Renal pelvis (tissue), 12 donors: ENCODE measurements around the gene SLC6A5. TPM values are rescaled to one million over a fixed set of nuclear protein-coding genes. Genes with fewer than 3 reads are reported as not detected.
A peak's percentile ranks its signal among the peaks of the same experiment; 100 is the strongest.
"Not testable (repeated sequence)": the region's sequence is repeated elsewhere in the genome, so short reads cannot be mapped to it uniquely, and the experiment has no call there.

ENCODE experiments used
- DNase-seq: peaks from one replicate; pipeline ENCODE4 v3.0.0-alpha.2; 2013
- long read RNA-seq, 16 experiments: transcript quantifications; one replicate each; lab custom pipeline, GENCODE V29; 2026
- polyA plus RNA-seq, 3 donors: library from polyadenylated mRNA; unstranded; fragments of 120-200 nt; gene quantifications; one replicate each; pipeline ENCODE4 v1.2.1, GENCODE V29; 2013; ENCODE audit not compliant: insufficient read length in 3 of 3

SLC6A5 gene
- polyA plus RNA-seq = under 1 TPM; 0.11 to 0.34 (median 0.19) TPM
- long read RNA-seq, donor 1 = 0 reads
- long read RNA-seq, donor 2 = 0 reads
- long read RNA-seq, donor 3 = 0 reads
- long read RNA-seq, donor 4 = 0 reads
- long read RNA-seq, donor 5 = 0 reads
- long read RNA-seq, donor 6 = 0 reads
- long read RNA-seq, donor 7 = 0 reads
- long read RNA-seq, donor 8 = 0 reads
- long read RNA-seq, donor 9 = 0 reads
- long read RNA-seq, donor 10 = 0 reads
- long read RNA-seq, donor 11 = 0 reads
- long read RNA-seq, donor 12 = 0 reads
- long read RNA-seq, donor 13 = 0 reads
- long read RNA-seq, donor 14 = 0 reads
- long read RNA-seq, donor 15 = 0 reads
- long read RNA-seq, donor 16 = 0 reads

DNA sequence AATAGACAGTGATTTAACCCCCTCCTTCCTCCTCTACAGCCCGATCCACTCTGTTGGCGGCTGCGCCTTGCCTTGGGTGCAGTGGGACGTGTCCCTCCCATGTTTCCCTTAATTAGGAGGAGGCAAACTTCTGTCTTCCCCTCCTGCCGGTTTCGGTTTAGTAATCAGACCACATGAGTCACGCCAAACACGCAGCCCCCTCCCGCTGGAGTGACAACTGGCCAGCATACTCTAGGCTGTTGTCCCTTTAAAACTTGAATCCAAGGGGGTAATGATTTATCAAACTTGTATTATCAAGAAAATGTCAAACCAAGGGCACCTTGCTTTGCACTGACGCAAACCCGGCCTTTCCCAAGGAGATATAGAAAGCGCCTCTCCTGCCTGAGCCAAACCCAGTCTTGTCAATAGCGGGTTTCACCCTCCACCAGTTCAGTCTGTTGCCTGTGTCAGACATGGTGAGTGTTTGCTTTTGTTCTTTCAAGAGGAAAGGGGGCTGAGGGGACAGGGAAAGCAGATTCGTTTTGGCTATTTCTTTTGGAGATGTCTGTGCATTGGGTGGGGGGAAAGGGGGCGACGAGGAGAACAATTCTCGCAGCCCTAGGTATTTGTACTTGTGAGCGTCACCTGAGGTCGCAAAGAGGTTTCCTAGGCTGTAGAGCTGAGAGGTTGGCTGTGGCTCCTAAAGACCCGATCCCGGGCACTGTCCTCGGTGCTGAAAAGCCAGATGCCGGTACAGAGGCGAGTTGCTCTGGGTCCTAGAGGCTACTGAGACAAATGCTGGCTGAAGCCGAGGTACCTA lies at the start of gene SLC6A5:
TSS of gene SLC6A5 (plus strand) at position 388 of the 799 bp plus-strand sequence. CDS start at position 453, 65 bp downstream.
- DNase-seq = peak; percentile 87

DNA sequence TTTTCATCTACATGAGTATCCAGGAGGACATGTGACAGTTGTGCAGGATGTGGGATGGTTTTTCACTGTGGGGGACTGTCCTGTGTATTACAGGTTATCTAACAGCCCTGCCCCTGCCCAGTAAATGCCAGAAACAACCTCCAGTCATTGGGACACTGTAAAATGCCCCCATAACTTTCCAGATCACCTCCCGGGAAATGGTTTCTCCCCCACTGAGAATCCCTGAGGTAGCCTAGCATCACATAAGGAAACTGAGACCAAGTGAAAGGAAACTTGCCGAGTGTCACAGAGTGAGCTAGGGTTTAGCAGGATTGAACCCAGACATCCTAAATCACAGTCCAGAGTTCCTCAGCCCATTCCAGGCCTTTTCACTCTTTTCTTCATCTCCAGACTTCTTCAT lies 48.3 kb upstream of the SLC6A5 start:
- DNase-seq = no peak

DNA sequence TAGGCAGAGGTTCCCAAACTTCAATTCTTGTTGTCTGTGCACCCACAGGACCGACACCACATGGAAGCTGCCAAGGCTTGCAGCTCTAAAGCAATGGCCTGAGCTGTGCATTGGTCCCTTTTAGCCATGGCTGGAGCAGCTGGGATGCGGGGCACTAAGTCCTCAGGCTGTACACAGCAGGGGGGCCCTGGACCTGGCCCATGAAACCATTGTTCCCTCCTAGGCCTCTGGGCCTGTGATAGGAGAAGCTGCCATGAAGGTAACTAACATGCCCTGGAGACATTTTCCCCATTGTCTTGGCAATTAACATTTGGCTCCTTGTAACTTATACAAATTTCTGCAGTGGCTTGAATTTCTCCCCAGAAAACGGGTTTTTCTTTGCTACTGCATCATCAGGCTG lies 43.6 kb upstream of the SLC6A5 start:
- DNase-seq = no peak

DNA sequence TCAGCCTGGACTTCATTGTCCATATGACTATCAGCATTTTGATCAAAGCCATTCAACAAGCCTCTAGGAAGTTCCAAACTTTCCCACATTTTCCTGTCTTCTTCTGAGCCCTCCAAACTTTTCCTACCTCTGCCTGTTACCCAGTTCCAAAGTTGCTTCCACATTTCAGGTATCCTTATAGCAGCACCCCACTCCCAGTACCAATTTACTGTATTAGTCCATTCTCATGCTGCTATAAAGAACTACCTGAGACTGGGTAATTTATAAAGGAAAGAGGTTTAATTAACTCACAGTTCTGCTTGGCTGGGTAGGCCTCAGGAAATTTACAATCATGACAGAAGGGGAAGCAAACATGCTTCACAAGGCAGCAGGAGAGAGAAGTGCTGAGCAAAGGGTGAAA lies 43.0 kb upstream of the SLC6A5 start:
- DNase-seq = not testable (repeated sequence)

DNA sequence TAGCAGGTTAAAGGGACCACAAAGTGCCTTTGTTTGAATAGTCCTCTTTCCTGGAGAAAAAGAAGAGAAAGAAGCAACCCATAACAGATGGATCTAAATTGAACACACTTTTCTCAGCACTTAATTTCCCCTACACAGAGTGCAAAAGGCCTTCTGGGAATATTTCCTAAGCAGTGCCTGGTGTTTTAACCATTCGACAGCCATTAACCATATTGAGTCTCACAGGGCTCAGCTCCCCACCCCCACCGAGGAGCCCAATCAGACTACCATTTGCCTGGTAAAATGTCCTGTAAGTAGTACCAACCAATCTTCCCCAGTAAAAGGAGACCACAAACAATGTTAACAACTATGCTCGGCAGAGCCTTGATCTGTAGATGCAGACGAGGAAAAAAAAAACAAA lies 40.7 kb upstream of the SLC6A5 start:
- no peak for DNase-seq

DNA sequence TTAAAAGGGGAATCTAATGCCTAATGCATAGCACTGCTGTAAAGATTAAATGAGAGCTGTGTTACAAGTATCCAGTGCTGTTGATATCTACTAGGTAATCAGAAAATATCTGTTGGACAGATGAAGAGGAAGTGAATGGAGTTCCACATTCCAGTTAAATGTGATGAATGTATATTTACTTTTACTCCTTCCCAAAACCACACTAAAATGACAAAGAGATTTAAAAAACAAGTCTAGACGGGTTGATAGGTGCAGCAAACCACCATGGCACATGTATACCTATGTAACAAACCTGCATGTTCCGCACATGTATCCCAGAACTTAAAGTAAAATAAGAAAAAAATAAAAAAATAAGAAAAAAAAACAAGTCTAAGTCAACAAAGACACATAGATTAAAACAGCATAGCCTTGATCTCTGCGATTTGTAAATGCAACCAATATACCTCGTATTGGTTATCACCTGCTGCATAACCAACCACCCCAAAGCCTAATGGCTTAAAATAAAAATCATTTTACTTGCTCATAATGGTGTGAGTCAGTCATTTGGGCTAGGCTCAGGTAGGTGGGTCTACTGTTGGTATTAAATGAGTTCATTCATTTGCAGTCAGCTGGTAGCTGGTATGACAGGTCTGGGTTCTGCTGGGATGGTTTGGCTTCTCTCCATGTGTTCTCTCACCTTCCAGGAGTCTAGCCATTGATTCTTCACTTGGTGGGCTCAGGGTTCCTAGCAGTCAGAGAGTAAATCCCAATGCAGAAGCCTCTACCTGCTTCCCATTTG lies 39.7 kb upstream of the SLC6A5 start:
- DNase-seq = no peak

DNA sequence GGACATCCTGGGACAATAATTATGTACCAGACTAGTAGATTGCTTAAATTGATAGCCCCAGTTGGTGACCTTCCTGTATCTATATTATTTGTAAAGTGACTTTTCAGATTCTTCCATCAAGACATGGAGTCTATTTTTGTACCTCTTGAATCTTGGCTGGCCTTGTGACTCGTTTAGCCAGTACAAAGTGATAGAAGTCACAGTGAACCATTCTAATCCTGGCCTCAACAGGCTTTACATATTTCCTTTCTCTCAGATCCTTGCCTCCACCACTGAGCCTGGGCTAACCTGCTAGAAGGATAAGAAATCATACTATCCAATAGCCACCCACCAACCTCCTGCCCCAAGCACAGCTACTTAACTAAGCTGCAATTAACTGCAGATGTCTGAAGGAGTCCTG lies 37.5 kb upstream of the SLC6A5 start:
- no peak for DNase-seq

DNA sequence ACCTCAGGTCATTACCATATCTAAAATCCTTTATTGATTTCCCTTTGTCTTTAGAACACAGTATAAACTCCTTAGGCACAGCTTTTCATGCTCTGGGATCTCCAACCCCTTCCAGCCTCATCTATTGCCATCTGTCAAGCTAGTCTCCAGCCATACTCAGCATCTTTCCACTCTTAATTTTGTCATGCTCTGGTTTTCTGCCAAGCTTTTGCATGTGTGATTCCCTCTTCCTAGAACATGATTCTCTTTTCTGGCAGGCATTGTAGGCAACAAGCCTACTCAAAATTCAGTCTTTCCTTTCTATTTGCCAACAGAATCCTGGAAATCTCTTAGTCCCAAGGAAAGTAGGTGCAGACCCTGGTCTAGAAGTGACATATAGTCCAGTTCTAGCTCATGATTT lies 35.5 kb upstream of the SLC6A5 start:
- no peak for DNase-seq

DNA sequence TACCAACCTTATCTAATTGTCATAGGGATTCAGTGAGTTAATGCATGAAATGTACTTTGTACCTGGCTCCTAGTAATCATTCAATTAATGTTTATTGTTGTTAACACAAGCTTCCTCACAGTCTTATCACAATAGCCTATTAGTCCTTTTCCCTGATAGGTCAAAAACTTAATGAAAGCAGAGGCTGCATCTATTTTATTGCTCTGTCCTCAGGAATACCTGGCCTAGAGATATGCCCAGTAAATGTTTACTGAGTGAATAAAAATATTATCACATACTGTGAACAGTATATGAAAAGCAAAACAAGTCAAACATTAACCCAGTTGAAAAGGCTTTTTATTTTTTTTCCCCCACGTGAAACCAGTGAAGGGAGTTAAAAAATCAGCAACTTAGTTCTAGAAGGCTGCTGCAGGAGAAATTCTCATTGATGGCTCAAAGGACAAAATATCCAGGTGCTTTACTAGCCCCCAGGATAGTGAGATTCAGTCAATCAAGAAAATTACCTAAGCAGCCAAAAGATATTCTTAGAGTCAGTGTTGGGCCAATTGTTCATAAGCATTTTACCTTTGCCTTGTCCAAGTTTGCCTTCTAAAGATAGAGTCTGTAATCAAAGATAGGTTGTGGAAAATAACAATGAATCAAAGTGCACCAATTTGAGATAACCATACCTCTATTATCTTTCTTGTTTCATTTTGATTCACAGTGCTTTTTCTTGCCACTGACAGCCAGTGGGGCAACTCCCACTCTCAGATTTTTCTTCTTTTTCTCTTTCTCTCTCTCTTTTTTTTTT lies 34.4 kb upstream of the SLC6A5 start:
- no peak for DNase-seq

DNA sequence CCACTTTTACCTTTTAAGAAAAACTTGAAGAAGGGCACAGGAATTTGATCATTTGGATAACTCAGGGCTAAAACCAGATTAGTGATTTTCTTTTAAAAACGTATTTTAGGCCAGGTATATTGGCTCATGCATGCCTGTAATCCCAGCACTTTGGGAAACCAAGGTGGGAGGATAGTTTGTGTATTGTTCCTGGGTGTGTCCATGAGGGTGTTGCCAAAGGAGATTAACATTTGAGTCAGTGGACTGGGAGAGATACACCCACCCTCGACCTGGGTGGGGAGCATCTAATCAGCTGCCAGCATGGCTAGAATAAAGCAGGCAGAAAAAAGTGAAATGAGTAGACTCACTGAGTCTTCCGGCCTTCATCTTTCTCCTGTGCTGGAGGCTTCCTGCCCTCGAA lies 33.3 kb upstream of the SLC6A5 start:
- DNase-seq = not testable (repeated sequence)

DNA sequence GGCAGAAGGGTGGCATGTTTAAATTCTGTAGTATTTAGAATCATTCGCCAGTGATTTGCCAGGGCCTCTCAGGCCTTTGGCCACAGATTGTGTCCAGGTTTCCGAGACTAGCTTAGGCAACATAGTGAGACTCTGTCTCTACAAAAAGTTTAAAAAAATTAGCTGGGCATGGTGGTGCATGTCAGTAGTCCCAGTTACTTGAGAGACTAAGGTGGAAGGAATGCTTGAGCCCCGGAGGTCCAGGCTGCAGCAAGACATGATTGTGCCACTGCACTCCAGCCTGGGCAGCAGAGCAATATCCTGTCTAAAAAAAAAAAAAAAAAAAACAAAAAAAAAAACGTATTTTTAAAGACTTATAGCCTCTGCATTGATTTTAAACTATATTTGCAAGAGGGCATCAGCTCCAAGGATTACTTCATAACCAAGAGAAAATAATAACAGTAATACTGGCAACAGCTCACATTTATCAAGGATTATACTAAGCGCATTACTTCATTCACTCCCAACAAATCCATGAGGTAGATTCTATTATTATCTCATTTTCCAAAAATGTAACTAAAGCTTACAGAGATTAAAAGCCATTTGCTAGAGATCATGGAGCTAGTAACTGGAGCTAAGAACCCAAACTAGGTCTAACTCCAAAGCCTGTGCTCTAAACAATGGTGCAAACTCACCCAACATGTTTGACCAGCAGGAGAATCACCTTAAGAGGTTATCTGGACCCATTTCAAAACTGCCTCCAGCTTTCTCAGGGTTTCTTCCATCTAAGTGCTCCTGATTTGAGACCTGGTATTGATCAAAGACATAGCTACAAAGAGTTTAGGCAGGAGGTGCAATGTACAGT lies 32.6 kb upstream of the SLC6A5 start:
- no peak for DNase-seq

DNA sequence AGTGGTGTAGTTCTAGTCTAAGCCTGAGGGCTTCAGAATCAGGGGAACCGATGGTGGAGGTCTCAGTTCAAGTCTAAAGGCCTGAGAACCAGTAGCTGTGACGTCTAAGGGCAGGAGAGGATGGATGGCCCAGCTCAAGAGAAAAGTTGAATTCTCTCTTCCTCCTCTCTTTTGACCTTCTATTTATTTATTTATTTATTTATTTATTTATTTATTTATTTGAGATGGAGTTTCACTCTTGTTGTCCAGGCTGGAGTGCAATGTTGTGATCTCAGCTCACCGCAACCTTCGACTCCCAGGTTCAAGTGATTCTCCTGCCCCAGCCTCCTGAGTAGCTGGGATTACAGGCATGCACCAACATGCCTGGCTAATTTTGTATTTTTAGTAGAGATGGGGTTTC lies 19.7 kb upstream of the SLC6A5 start:
- not testable (repeated sequence) for DNase-seq

DNA sequence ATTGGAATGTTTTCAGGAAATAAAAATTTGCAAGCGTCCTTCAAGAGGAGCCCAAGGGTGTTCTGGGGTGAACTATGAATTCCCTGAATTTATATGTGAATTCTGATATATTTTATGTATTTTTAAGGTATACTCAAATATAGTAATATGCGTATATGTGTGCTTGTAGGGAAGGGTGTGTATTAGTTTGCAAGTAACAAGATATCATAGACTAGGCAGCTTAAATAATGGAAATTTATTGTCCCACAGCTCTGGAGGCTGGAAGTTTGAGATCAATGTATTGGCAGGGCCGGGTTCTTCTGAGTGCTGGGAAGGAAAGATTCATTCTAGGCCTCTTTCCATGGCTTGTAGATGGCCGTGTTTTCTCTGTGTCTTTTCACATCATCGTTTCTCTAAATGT lies 16.2 kb upstream of the SLC6A5 start:
- DNase-seq = no peak

DNA sequence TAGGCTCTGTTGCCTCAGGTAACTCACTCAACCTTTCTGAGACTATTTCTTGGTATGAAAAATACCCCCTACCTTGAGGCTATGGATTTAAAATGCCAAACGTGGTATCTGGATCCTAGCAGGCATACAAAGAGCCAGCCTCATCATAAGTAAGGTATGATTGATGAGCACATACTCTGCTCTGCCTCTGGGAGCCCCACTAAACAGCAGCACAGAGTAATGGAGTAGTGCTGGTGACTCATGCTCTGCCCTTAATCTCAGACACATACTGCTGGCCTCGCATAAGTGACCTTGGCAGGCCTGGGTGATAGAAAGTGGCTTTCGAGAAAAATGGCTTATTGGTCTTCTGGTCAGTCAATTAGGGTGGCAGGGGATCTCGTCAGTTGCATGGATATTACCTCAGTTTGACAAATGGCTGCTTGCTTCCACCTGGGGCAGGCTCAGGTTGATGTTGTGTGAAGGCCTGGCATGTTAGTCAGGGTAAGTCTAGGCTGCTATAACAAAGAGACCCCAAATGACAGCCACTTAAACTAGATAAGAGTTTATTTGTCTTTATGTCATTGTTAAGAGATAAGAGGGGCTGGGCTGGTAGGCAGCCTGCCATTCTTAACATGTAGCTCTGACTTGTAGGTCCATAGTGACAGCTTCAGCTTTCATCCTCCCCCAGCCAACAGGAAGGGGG lies 15.2 kb upstream of the SLC6A5 start:
- no peak for DNase-seq

DNA sequence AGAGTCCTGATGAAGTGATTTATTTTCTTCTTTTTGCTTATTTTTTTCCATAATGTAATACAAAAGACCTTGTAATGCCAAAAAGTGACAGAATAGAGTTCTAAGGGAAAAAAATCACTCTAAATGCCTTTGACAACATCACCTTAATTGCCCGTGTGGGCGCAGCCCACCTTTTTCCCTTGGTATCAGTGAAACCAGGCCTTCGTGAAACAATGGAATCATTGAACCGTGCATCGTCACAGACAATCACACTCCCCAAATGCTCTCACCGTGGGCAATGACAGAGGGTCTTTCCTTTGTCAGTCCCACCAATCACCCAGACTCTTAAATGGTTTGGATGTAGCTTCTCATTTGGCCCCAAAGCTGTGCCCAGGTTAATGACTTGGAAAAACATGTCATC lies 9.6 kb upstream of the SLC6A5 start:
- no peak for DNase-seq

DNA sequence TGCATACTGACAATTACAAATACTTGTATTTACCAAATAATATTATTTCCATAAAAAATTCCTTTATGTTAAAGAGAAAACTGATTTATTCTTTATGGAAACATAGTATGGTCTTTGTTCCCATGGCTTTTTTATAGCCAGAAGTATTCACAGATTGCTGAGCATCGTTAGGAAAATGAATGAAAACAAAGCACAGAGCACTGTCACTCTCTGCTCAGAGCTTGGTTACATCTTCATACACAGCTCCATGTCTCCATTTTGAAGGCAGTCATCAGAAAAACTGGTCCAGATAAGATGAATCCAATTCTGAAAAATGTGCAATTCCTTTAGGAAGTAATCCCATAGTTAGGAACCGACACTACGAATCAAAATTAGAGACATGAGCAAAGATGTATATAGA lies 9.0 kb upstream of the SLC6A5 start:
- DNase-seq = no peak

DNA sequence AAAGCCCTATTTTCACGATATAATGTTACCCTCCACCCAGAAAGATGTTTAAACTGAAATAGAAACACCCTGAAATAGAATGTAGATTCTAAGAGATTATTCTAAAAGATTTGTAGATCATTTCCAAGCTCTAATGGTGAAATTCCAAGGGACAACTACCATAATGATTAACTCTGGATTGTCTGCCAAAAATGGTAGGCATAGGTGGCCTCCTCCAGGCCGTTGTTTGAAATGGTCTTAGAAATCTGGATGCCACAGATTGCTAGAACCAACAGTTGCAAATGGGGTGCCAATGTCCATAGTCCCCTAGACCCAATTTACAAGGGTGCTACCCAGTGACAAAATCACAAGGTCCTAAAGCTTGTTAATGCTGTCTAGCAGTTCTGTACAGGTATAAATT lies 6.7 kb upstream of the SLC6A5 start:
- no peak for DNase-seq

DNA sequence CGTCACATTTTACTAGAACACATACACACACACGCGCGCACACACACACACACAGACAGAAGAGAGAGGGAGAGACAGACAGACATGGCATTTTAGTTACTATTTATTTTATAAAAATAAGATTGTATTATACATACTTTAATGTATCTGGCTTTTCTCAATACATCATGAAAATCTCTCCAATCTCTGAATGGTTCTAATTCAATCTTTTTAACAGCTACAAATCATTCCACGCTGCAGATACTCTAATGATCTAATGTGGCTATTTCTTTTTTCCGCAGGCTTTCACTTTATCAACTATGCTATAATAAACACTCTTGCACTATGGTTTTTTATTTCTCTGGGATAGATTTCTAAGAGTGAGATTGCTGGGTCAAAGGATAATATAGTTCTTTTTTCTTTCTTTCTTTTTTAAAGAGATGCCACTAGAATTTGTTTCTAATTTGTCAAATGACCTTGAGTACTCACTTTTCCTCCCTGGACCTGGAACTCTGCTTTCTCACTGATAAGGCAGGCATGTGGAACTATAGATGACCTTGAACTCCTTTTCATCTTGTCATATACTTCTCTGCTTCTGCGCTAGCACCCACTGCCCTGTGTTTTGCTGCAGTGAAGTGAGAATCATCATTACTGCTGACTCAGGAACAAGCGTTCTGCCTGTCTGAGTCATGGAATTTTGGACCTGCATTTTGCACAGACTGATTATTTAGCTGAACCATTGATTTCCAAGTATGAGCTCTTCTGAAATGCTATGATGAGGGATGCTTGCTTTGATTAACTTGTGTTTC lies 4.9 kb upstream of the SLC6A5 start:
- DNase-seq = no peak

DNA sequence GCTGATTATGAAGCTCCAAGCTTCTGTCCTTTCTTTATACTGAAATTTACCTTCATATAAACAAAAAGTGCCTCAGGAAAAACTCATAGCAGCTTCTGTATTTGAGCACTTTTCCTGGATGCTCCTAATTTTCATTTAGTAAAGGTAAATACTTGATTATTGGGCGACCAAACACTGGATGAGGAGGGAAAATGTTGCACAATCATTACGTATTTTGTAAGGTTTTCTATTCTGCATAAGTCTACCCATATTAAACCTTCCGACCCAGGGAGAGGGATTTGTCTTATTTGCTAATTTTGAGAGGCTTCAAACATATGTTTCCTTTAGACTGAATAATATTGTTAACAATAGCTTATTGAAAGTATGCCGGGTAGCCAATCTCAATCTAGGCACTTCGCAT lies 4.3 kb upstream of the SLC6A5 start:
- no peak for DNase-seq
